NCI-H146 (cell line): ENCODE data around the gene ODAD4.

Experiments used
- DNase-seq: peaks from one replicate; lab custom pipeline; 2025; lab: John Stamatoyannopoulos, UW

Gene ODAD4

GRCh38 chr17:41972571-41973407 is 42.4 kb downstream of the ODAD4 start:
- DNase-seq = no peak

GRCh38 chr17:41973408-41973811 is 43.0 kb downstream of the ODAD4 start:
- DNase-seq = no peak

GRCh38 chr17:41974031-41974430 is 43.6 kb downstream of the ODAD4 start:
- no peak for DNase-seq

- DNase-seq = no peak
Observed at GRCh38 chr17:41974658-41975057, 44.2 kb downstream of the ODAD4 start.

- DNase-seq = no peak
Observed at GRCh38 chr17:41975099-41976083, 45.0 kb downstream of the ODAD4 start.

GRCh38 chr17:41976142-41976768 is 45.8 kb downstream of the ODAD4 start:
- no peak for DNase-seq

GRCh38 chr17:41977991-41978390 is 47.6 kb downstream of the ODAD4 start:
- no peak for DNase-seq

GRCh38 chr17:41982026-41982760 is 51.8 kb downstream of the ODAD4 start:
- no peak for DNase-seq

- DNase-seq = no peak
Observed at GRCh38 chr17:41984454-41984853, 54.0 kb downstream of the ODAD4 start.

- no peak for DNase-seq
Observed at GRCh38 chr17:41985919-41986318, 55.5 kb downstream of the ODAD4 start.

GRCh38 chr17:41986634-41987033 is 56.2 kb downstream of the ODAD4 start:
- no peak for DNase-seq

- DNase-seq = no peak
Observed at GRCh38 chr17:41987642-41988041, 57.2 kb downstream of the ODAD4 start.

GRCh38 chr17:41988418-41988817 is 58.0 kb downstream of the ODAD4 start:
- no peak for DNase-seq

- no peak for DNase-seq
Observed at GRCh38 chr17:41989702-41990419, 59.4 kb downstream of the ODAD4 start.

GRCh38 chr17:41992576-41992975 is 62.2 kb downstream of the ODAD4 start:
- no peak for DNase-seq

- DNase-seq = no peak
Observed at GRCh38 chr17:41996855-41997164, 66.4 kb downstream of the ODAD4 start.

GRCh38 chr17:41998497-41998896 is 68.1 kb downstream of the ODAD4 start:
- no peak for DNase-seq

- no peak for DNase-seq
Observed at GRCh38 chr17:42000413-42001133, 70.2 kb downstream of the ODAD4 start.

GRCh38 chr17:42001729-42002128 is 71.3 kb downstream of the ODAD4 start:
- DNase-seq = no peak

GRCh38 chr17:42002175-42002791 is 71.9 kb downstream of the ODAD4 start:
- DNase-seq = no peak
